Measurements from ENCODE around the gene NEU1. TPM values are rescaled to one million over a fixed set of nuclear protein-coding genes. Genes with fewer than 3 reads are reported as not detected.

Gene NEU1
- total RNA-seq, 1 donor from 2014 or later: 26.0 TPM

GRCh38 chr6:31879901-31880300 is 17.3 kb upstream of the NEU1 start:
- DNase-seq (ENCODE audit: extremely low spot score in 2 of 2): no peak
- intact Hi-C loops (cut with DNase I): no loop called here
- H3K27me3 ChIP-seq: no peaks in the 10 kb centered on the region
- H3K27ac ChIP-seq: no peak overlapping the region
- no peaks in the 10 kb centered on the region for H3K9me3 ChIP-seq
- no peaks in the 10 kb centered on the region for H3K4me1 ChIP-seq
- no peak overlapping the region for H3K4me3 ChIP-seq
- peaks cover 0 to 56% of the 10 kb centered on the region in 2 donors for H3K36me3 ChIP-seq
- TF ChIP-seq, protein P1, sequence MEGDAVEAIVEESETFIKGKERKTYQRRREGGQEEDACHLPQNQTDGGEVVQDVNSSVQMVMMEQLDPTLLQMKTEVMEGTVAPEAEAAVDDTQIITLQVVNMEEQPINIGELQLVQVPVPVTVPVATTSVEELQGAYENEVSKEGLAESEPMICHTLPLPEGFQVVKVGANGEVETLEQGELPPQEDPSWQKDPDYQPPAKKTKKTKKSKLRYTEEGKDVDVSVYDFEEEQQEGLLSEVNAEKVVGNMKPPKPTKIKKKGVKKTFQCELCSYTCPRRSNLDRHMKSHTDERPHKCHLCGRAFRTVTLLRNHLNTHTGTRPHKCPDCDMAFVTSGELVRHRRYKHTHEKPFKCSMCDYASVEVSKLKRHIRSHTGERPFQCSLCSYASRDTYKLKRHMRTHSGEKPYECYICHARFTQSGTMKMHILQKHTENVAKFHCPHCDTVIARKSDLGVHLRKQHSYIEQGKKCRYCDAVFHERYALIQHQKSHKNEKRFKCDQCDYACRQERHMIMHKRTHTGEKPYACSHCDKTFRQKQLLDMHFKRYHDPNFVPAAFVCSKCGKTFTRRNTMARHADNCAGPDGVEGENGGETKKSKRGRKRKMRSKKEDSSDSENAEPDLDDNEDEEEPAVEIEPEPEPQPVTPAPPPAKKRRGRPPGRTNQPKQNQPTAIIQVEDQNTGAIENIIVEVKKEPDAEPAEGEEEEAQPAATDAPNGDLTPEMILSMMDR (IDR thresholded peaks at IDR 0.05): no peak
- TF ChIP-seq POLR2A (IDR thresholded peaks at IDR 0.05) (no peak), POLR2AphosphoS5 (IDR thresholded peaks at IDR 0.05; ENCODE audit: insufficient read depth in 1 of 2, low read depth in 1 of 2) (no peak)

GRCh38 chr6:31879143-31879542 is 16.5 kb upstream of the NEU1 start:
- no peaks in the 10 kb centered on the region for H3K27me3 ChIP-seq
- no peak overlapping the region for H3K27ac ChIP-seq
- no peaks in the 10 kb centered on the region for H3K9me3 ChIP-seq
- peaks cover 0 to 48% of the 10 kb centered on the region in 2 donors for H3K36me3 ChIP-seq
- intact Hi-C loops (cut with DNase I): no loop called here
- TF ChIP-seq POLR2AphosphoS5 (IDR thresholded peaks at IDR 0.05; ENCODE audit: insufficient read depth in 1 of 2, low read depth in 1 of 2) (no peak), POLR2A (IDR thresholded peaks at IDR 0.05) (no peak)
- TF ChIP-seq, protein P1 (IDR thresholded peaks at IDR 0.05): no peak
- no peak for DNase-seq (ENCODE audit: extremely low spot score in 2 of 2)
- no peaks in the 10 kb centered on the region for H3K4me1 ChIP-seq
- no peak overlapping the region for H3K4me3 ChIP-seq

DNA sequence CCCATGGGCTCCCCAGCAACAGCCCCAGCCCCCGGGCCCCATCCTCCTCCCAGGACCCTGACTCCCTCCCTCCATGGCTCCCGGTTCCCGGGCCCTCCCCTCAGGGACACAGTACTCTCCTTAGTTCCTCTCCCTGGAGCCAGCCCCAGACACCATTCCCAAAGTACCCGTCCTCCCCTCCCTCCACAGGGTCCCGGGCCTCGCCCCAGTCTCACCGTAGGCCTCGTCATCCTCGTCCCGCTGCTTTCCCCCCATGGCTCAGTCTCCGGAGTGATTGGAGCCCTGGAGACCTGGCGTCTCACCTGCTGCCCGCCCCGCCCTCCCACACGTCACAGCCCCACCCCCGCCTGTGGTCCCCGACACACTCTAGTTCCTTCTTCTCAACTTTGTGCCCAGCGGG is 16.1 kb upstream of the NEU1 start, which contains the start of gene SLC44A4:
SLC44A4 (minus strand) TSS at position 272 of the 400 bp plus-strand sequence; CDS start at position 255, 17 bp downstream.
- intact Hi-C loops (cut with DNase I): no loop called here
- H3K4me3 ChIP-seq: no peak within 1 kb of the TSS
- DNase-seq (ENCODE audit: extremely low spot score in 2 of 2): no peak
- H3K27me3 ChIP-seq: no peaks in the 10 kb centered on the region
- H3K9me3 ChIP-seq: no peaks in the 10 kb centered on the region
- H3K4me1 ChIP-seq: no peaks in the 10 kb centered on the region
- H3K27ac ChIP-seq: no peak within 1 kb of the TSS
- TF ChIP-seq POLR2A (IDR thresholded peaks at IDR 0.05) (no peak), POLR2AphosphoS5 (IDR thresholded peaks at IDR 0.05; ENCODE audit: insufficient read depth in 1 of 2, low read depth in 1 of 2) (no peak)
- TF ChIP-seq, protein P1 (IDR thresholded peaks at IDR 0.05): no peak
- H3K36me3 ChIP-seq: peaks cover 0 to 44% of the 10 kb centered on the region in 2 donors

GRCh38 chr6:31878222-31878621 is 15.6 kb upstream of the NEU1 start:
- peaks cover 0 to 39% of the 10 kb centered on the region in 2 donors for H3K36me3 ChIP-seq

DNA sequence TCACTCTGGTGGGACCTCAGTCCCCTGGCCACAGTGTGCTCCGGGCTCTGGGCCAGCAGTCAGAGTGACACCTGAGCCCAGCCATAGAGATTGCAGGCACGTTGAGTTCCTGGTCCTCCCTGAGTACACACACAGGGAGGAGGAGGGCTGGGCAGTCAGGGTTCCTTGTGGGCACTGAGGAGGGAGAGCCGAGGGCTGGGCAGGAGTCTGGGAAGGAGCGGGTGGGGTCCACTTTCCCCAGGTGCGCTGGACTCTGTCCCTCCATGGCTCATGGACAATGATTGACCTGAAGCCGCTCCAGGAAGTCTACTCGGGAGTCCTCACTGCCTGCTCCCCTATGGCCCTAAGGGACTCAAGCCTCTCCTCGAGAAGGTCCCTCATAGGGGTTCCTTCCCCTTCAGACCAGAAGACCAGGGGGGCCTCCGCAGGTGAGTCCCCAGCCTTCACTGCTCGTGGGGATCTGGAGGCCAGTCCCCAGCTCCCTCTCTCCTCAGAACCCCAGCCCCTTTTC is 15.1 kb upstream of the NEU1 start:
- Histone ChIP-seq H3K27ac (no peak overlapping the region), H3K27me3 (no peaks in the 10 kb centered on the region), H3K9me3 (no peaks in the 10 kb centered on the region), H3K4me3 (no peak overlapping the region), H3K4me1 (no peaks in the 10 kb centered on the region), H3K36me3 (peaks cover 0 to 34% of the 10 kb centered on the region in 2 donors)
- intact Hi-C loops (cut with DNase I): no loop called here
- no peak for DNase-seq (ENCODE audit: extremely low spot score in 2 of 2)
- TF ChIP-seq, protein P1 (IDR thresholded peaks at IDR 0.05): no peak
- TF ChIP-seq POLR2AphosphoS5 (IDR thresholded peaks at IDR 0.05; ENCODE audit: insufficient read depth in 1 of 2, low read depth in 1 of 2) (no peak), POLR2A (IDR thresholded peaks at IDR 0.05) (no peak)

More at GRCh38 chr6:31878222-31878621, 15.6 kb upstream of the NEU1 start:
- no peaks in the 10 kb centered on the region for H3K27me3 ChIP-seq
- H3K27ac ChIP-seq: no peak overlapping the region
- no peak overlapping the region for H3K4me3 ChIP-seq
- H3K9me3 ChIP-seq: no peaks in the 10 kb centered on the region
- H3K4me1 ChIP-seq: no peaks in the 10 kb centered on the region
- TF ChIP-seq POLR2AphosphoS5 (IDR thresholded peaks at IDR 0.05; ENCODE audit: insufficient read depth in 1 of 2, low read depth in 1 of 2) (no peak), POLR2A (IDR thresholded peaks at IDR 0.05) (no peak)
- TF ChIP-seq, protein P1 (IDR thresholded peaks at IDR 0.05): no peak
- no peak for DNase-seq (ENCODE audit: extremely low spot score in 2 of 2)
- intact Hi-C loops (cut with DNase I): no loop called here

Data from vagina (tissue), 2 donors.